ENCODE data around the gene IFFO2.

Gene IFFO2

GRCh38 chr1:18956193-18957135 lies at the start of gene IFFO2:
IFFO2 (minus strand) TSS chr1:18956676; CDS start chr1:18956332, 344 bp downstream.
- DNase-seq (ENCODE audit: low read depth), result peak; percentile 99

DNA sequence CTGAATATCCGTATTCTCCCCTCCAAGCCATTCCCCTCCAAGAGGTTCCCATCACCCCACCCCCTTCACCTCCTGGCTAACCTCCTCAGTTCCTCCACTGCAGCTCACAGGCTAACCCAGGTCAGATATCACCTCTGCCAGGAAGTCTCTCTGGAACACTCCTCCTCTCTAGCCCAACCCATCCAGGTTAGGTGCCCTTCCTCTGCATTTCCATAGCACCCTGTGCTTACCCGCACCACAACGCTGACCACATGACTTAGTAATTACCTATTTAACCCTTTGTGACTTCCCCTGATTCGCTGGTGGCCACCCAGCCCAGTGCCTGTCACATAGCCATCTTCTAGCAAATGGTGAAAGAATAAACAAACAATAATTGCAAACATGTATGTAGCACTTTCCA lies 49.5 kb upstream of the IFFO2 start:
- no peak for DNase-seq (ENCODE audit: low read depth)

DNA sequence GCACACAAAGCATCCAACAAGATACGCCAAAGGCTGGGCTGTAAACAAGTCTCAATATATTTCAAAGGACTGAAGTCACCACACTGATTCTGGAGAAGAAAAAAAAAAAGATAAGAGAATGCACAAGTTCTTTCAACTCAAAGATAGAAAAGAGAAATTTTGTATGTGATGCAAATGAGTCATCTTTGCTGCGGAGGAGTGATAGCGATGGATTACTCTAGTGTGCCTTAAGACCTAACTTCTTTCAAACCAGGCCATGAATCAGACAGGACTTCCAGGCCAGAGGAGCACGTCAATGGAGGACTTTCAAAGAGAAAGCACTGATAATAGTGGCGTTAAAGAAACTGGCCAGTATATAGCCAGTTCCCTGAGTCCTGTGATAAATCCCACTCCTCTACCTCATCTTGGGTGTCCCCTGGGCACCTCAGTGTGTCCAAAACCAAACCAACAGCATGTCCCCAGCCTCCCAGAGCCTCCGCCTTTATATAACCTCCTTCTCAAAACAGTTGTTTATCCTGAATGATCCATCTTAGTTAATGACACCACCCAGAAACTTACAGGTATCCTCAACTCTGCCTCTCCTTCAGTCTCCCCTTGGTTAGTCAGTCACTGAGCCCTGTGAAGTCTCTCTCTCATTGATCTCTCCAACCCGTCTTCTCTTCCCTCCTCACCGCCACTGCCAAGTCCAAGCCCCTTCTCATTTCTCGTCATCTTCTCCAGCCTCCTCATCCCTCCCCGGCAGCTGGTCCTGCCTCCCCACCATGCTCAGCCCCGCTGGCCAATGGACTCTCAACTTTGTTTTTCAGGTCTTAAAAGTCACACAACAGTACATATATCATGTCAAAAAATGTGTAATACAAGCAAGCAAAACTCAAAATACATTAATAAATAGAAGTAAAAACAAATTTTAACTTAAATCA lies 47.2 kb upstream of the IFFO2 start:
- DNase-seq (ENCODE audit: low read depth), result no peak

DNA sequence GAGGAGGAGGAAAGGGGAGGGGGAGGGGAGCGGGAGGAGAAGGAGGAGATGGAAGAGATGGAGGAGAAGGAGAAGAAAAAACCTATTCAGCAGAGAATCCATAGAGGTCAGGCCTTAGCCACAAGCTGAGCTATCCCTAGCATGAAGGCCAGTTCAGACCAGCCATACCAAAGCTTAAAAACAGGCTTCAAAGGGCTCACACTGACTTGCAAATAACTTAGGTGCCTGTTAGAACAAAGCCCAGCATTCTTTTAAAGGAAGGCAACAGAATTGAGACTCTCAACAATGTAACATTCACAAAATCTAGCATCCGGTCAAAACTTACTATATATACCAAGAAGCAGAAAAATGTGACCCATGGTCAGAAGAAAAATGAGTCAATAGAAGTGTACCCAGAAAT lies 43.6 kb upstream of the IFFO2 start:
- no peak for DNase-seq (ENCODE audit: low read depth)

- DNase-seq (ENCODE audit: low read depth), result no peak
These were observed 42.9 kb upstream of the IFFO2 start for GRCh38 chr1:18999359-18999758.

- DNase-seq (ENCODE audit: low read depth), result no peak
These were observed 41.7 kb upstream of the IFFO2 start for GRCh38 chr1:18998016-18998724.

- no peak for DNase-seq (ENCODE audit: low read depth)
These were observed 41.0 kb upstream of the IFFO2 start for GRCh38 chr1:18997508-18997907.

DNA sequence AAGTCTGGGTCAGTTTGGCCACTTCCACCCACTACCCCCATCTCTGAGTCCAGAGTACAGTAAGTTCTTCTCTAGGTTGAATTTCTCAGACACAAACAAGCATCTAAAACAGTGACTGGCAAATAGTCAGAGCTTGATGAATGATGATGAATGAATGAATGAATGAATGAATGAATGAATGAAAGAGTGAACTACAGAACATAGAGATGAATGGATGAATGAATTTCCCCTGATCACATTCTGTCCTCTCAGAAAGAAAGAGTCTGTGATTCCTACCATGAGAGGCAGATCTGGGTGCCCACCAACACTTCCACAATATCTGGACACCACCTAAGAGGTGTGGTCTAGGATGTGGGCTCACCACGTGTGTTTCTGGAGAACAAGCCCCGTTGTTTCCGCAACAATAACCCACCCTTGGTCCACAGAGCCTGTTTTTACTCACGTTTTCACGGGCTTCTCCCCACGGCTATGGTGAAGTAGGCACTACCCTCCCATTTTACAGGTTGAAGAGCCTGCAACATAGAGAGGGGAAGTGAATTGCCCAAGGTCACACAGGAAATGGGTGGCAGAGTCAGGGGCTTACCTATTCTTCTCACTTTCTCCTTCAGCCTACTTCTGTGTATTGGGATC lies 40.2 kb upstream of the IFFO2 start:
- no peak for DNase-seq (ENCODE audit: low read depth)

DNA sequence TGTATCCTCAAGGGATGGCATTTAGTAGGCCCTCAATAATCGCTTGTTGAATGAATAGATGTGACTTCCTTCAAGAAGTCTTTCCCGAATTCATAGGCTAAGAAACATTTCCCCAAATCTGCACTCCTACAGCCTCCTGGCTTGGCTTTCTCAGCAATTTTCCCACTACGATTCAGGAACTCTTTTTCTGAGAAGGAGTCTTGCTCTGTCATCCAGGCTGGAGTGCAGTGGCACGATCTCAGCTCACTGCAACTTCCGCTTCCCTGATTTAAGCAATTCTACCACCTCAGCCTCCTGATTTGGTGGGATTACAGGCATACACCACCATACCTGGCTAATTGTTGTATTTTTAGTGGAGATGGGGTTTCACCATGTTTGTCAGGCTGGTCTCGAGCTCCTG lies 37.9 kb upstream of the IFFO2 start:
- no peak for DNase-seq (ENCODE audit: low read depth)

GRCh38 chr1:18992646-18993045 lies 36.2 kb upstream of the IFFO2 start:
- no peak for DNase-seq (ENCODE audit: low read depth)

GRCh38 chr1:18991585-18991984 lies 35.1 kb upstream of the IFFO2 start:
- DNase-seq (ENCODE audit: low read depth), result no peak

GRCh38 chr1:18989896-18990295 lies 33.4 kb upstream of the IFFO2 start:
- no peak for DNase-seq (ENCODE audit: low read depth)

- no peak for DNase-seq (ENCODE audit: low read depth)
These were observed 32.8 kb upstream of the IFFO2 start for GRCh38 chr1:18989176-18989799.

GRCh38 chr1:18981242-18981641 lies 24.8 kb upstream of the IFFO2 start:
- DNase-seq (ENCODE audit: low read depth), result no peak

- DNase-seq (ENCODE audit: low read depth), result no peak
These were observed 22.2 kb upstream of the IFFO2 start for GRCh38 chr1:18978706-18979105.

DNA sequence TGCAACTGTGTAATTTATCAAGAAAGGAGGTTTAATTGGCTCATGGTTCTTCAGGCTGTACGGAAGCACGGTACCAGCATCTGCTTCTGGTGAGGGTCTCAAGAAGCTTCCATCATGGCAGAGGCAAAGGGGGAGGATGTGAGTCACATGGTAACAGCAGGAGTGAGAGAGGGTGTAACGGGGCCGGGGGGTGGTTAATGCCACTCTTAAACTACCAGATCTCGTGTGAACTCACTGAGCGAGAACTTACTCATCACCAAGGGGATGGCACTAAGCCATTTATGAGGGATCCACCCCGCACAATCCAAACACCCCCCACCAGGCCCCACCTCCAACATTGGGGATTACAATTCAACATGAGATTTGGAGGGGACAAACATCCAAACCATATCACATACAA lies 21.0 kb upstream of the IFFO2 start:
- no peak for DNase-seq (ENCODE audit: low read depth)

DNA sequence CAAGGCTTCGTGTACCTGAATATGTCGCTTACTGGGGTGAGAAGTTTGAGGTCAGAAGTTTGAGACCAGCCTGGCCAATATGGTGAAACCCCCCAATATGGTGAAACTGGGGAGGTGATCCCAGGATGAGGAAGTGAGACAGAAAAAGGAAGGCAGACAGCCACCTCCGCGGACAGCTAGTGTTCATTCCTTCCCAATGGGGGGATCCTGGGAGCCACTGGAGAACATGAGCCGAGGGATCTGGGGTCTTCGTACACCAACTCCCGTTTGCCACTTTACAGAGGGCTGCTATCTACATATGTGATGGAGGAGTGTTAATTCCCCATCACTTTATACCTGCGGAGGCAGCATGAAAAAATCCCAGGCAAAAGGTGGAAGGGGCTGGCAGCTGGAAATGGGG lies 19.6 kb upstream of the IFFO2 start:
- no peak for DNase-seq (ENCODE audit: low read depth)

GRCh38 chr1:18974606-18975005 lies 18.1 kb upstream of the IFFO2 start:
- DNase-seq (ENCODE audit: low read depth), result no peak

- DNase-seq (ENCODE audit: low read depth), result no peak
These were observed 17.5 kb upstream of the IFFO2 start for GRCh38 chr1:18974005-18974404.

GRCh38 chr1:18973446-18973955 lies 17.0 kb upstream of the IFFO2 start:
- DNase-seq (ENCODE audit: low read depth), result no peak

DNA sequence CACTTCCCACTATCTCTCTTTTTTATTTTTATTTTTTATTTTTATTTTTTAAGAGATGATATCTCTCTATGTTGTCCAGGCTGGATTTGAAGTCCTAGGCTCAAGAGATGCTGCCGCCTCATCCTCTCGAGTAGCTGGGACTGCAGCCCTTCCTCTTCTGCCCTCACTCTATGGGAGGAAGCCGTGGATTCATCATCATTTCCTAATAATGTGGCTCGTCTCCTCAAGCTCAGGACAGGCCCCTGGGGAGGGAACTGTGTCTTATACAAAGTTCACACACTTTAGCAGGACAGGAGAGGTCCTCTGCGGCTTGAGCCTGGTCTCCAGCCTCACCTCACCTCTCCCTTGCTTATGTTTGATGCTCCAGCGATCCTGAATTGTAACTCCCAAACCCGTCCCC lies 16.5 kb upstream of the IFFO2 start:
- no peak for DNase-seq (ENCODE audit: low read depth)
